Thyroid gland (tissue), 4 donors: Measurements from ENCODE around the gene IQCE.

Experiments used
- POLR2A ChIP-seq, 2 donors: fragments of 450-650 bp; IDR thresholded peaks; one replicate each; pipeline ENCODE4 v1.6.1; 2017; ENCODE audit warnings: antibody characterized with exemption in 2 of 2, mild to moderate bottlenecking in 2 of 2, moderate library complexity in 1 of 2
- TF ChIP-seq, protein P1 (sequence below), 6 experiments: fragments of 200-600 bp in 3 of 6; fragments of 450-650 bp in 3 of 6; sonication (generic) in 3 of 6; IDR thresholded peaks; one replicate each; pipeline ENCODE4 v1.5.1; 2016 to 2019; ENCODE audit warnings: antibody characterized with exemption in 6 of 6, mild to moderate bottlenecking in 2 of 6, inconsistent platforms in 1 of 6, moderate library complexity in 1 of 6

GRCh38 chr7:2518737-2519118, 40.1 kb upstream of the IQCE start:
- TF ChIP-seq, protein P1, sequence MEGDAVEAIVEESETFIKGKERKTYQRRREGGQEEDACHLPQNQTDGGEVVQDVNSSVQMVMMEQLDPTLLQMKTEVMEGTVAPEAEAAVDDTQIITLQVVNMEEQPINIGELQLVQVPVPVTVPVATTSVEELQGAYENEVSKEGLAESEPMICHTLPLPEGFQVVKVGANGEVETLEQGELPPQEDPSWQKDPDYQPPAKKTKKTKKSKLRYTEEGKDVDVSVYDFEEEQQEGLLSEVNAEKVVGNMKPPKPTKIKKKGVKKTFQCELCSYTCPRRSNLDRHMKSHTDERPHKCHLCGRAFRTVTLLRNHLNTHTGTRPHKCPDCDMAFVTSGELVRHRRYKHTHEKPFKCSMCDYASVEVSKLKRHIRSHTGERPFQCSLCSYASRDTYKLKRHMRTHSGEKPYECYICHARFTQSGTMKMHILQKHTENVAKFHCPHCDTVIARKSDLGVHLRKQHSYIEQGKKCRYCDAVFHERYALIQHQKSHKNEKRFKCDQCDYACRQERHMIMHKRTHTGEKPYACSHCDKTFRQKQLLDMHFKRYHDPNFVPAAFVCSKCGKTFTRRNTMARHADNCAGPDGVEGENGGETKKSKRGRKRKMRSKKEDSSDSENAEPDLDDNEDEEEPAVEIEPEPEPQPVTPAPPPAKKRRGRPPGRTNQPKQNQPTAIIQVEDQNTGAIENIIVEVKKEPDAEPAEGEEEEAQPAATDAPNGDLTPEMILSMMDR (IDR thresholded peaks at IDR 0.05), result no peak
- no peak for TF ChIP-seq POLR2A (IDR thresholded peaks at IDR 0.05)
